ENCODE results near the gene ZNF821. TPM values are rescaled to one million over a fixed set of nuclear protein-coding genes. Genes with fewer than 3 reads are reported as not detected.
A peak's percentile ranks its signal among the peaks of the same experiment; 100 is the strongest.

Gene ZNF821
- total and polyA plus RNA-seq, 10 of the 15 experiments (the other 5 are each of a cell fraction or from before 2014, with no cell fraction given): 0.82 to 9.9 (median 6.8) TPM

DNA sequence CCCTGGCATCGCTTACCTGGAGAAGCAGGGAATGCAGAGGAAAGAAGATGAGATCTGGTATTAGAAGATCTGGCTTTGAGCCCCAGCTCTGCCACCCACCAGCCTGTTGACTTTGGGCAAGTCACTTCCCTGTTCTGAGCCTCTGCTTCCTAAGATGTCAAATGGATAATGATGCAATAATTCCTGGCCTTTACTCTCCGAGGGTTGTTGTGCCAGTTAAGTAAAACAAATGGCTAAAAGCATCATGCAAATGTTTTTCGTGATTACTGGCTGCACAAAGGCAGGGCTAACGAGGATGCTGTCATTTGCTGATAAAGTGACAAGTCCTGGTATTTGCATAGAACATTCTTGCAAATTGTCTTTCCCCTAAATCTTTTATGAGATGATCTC is 1.3 kb upstream of the ZNF821 start:
- Histone ChIP-seq H3K4me2 (ENCODE audit: control insufficient read depth, insufficient read depth) (0 out of 2 replicates have a peak overlapping the region, but pooled peaks have one; percentile 93), H3K79me2 (ENCODE audit: control insufficient read depth, insufficient read depth, low read length) (no peaks in the 10 kb centered on the region), H3K4me1 (ENCODE audit: control insufficient read depth, insufficient read depth, low read length) (peaks cover 12% of the 10 kb centered on the region), H3K9me3 (replicated peaks; ENCODE audit: control insufficient read depth, insufficient read depth, low read length) (no peaks in the 10 kb centered on the region), H4K20me1 (ENCODE audit: control insufficient read depth, insufficient read depth) (no peaks in the 10 kb centered on the region), H3K27ac (ENCODE audit: control insufficient read depth, insufficient read depth) (no peak overlapping the region), H3K36me3 (ENCODE audit: control insufficient read depth in 2 of 2, insufficient read depth in 2 of 2, low read length in 1 of 2) (no peaks in the 10 kb centered on the region), H3K27me3 (replicated peaks in 1 of 2; ENCODE audit: control insufficient read depth in 2 of 2, insufficient read depth in 2 of 2, low read length in 1 of 2) (no peaks in the 10 kb centered on the region), H3K9ac (ENCODE audit: control insufficient read depth, insufficient read depth, low read length) (no peak overlapping the region), H3K4me3 (peak overlapping the region; percentile 92; the same call in 1 of the 2 replicates), H2AFZ (ENCODE audit: control insufficient read depth, low read depth, low read length) (no peak overlapping the region)
- intact Hi-C loops (cut with micrococcal nuclease; ENCODE audit: unreplicated experiment) (loop anchor here (10.0 kb wide), 1 partner anchor 320 kb away; no protein-coding TSS in a partner anchor), in situ Hi-C loops (cut with MboI) (no loop called here)
- FAIRE-seq: no peak
- SMC1A ChIA-PET (ENCODE audit: uncharacterized antibody, unreplicated experiment): interaction anchor here (1.3 to 1.5 kb wide), 3 partner anchors 9 to 69 kb away, joined by 3 to 6 read pairs (median 5); no protein-coding TSS in a partner anchor
- 40% methylated on average over 4 of the region's 4 CpGs for WGBS (ENCODE audit: insufficient coverage, insufficient replicate concordance, low lambda C conversion rate, missing lambda C conversion rate)
- no peak for TF ChIP-seq ZNF274 (IDR thresholded peaks at IDR 0.05; ENCODE audit: insufficient read depth, insufficient read length)
- no peak for TF ChIP-seq SMAD5 (IDR thresholded peaks at IDR 0.05; ENCODE audit: low read depth)
- TF ChIP-seq RELA (IDR thresholded peaks at IDR 0.05; ENCODE audit: borderline replicate concordance, partially characterized antibody): no peak
- no peak for TF ChIP-seq CHD1 (IDR thresholded peaks at IDR 0.05; ENCODE audit: low read depth, low read length)
- TF ChIP-seq STAT1 (conservative IDR thresholded peaks at IDR 0.05): no peak
- TF ChIP-seq RFX5 (IDR thresholded peaks at IDR 0.05; ENCODE audit: low read depth, low read length): no peak
- TF ChIP-seq ZNF207 (IDR thresholded peaks at IDR 0.05; ENCODE audit: borderline replicate concordance): no peak
- TF ChIP-seq TAF1 (IDR thresholded peaks at IDR 0.05; ENCODE audit: borderline replicate concordance, low read depth, low read length): no peak
- TF ChIP-seq MEF2B (IDR thresholded peaks at IDR 0.05; ENCODE audit: partially characterized antibody, poor library complexity, severe bottlenecking): no peak
- TF ChIP-seq, protein P1, sequence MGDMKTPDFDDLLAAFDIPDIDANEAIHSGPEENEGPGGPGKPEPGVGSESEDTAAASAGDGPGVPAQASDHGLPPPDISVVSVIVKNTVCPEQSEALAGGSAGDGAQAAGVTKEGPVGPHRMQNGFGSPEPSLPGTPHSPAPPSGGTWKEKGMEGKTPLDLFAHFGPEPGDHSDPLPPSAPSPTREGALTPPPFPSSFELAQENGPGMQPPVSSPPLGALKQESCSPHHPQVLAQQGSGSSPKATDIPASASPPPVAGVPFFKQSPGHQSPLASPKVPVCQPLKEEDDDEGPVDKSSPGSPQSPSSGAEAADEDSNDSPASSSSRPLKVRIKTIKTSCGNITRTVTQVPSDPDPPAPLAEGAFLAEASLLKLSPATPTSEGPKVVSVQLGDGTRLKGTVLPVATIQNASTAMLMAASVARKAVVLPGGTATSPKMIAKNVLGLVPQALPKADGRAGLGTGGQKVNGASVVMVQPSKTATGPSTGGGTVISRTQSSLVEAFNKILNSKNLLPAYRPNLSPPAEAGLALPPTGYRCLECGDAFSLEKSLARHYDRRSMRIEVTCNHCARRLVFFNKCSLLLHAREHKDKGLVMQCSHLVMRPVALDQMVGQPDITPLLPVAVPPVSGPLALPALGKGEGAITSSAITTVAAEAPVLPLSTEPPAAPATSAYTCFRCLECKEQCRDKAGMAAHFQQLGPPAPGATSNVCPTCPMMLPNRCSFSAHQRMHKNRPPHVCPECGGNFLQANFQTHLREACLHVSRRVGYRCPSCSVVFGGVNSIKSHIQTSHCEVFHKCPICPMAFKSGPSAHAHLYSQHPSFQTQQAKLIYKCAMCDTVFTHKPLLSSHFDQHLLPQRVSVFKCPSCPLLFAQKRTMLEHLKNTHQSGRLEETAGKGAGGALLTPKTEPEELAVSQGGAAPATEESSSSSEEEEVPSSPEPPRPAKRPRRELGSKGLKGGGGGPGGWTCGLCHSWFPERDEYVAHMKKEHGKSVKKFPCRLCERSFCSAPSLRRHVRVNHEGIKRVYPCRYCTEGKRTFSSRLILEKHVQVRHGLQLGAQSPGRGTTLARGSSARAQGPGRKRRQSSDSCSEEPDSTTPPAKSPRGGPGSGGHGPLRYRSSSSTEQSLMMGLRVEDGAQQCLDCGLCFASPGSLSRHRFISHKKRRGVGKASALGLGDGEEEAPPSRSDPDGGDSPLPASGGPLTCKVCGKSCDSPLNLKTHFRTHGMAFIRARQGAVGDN (IDR thresholded peaks at IDR 0.05): no peak
- no peak for TF ChIP-seq EP300 (IDR thresholded peaks at IDR 0.05; ENCODE audit: borderline replicate concordance in 1 of 2, control insufficient read depth in 1 of 2, low read depth in 2 of 2, low read length in 2 of 2)
- TF ChIP-seq POU2F2 (IDR thresholded peaks at IDR 0.05; ENCODE audit: borderline replicate concordance, low read depth, low read length): no peak
- no peak for TF ChIP-seq ESRRA (IDR thresholded peaks at IDR 0.05; ENCODE audit: low read length)
- TF ChIP-seq CHD2 (IDR thresholded peaks at IDR 0.05; ENCODE audit: borderline replicate concordance, low read depth, low read length): no peak
- TF ChIP-seq SMAD1 (IDR thresholded peaks at IDR 0.05; ENCODE audit: low read depth, partially characterized antibody): no peak
- no peak for TF ChIP-seq RBBP5 (conservative IDR thresholded peaks at IDR 0.05)
- no peak for ATAC-seq
- CTCF ChIA-PET: interaction anchor here (0.7 to 5.2 kb wide), 7 partner anchors 9 to 107 kb away, joined by 3 to 39 read pairs (median 4); partner anchors contain the start of gene IST1
- POLR2A ChIA-PET: interaction anchor here (0.6 to 3.8 kb wide), 5 partner anchors 10 to 84 kb away, joined by 3 to 34 read pairs (median 4); partner anchors contain the start of genes ATXN1L and IST1
- RAD21 ChIA-PET (ENCODE audit: unreplicated experiment): interaction anchor here (0.7 to 3.9 kb wide), 4 partner anchors 15 to 320 kb away, joined by 3 to 29 read pairs (median 4); no protein-coding TSS in a partner anchor
- DNase-seq (ENCODE audit: low read depth, low spot score): no peak
- BruUV-seq (replicated peaks): no TSS peak

Measured in GM12878 (cell line).